ENCODE measurements around the gene CH25H. TPM values are rescaled to one million over a fixed set of nuclear protein-coding genes. Genes with fewer than 3 reads are reported as not detected.

CH25H gene
- total RNA-seq, 1 donor from 2014 or later: not detected

DNA sequence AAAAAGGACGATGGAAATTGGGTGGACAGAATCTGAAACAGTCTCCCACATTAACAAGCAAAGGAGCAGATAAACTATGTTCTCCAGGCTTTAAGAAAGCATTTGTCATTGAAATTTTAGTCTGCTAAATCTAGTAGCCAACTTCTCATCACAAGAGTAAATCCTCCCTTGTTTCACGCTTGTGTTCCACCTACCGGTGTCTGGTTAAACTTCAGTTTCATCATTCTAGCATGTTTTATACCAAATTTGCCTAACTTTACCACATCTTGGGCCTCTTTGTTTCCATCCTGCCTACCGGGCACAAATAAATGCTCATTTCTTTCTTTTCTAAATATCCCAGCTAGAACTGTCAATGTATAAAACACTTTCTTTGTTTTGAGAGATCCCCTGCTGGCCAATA lies 38.7 kb upstream of the CH25H start:
- Mint-ChIP-seq H3K4me1 (peaks cover 26% of the 10 kb centered on the region), H3K27ac (no peak overlapping the region), H3K36me3 (peaks cover 3% of the 10 kb centered on the region), H3K9me3 (peaks cover 2% of the 10 kb centered on the region), H3K4me3 (no peak overlapping the region), H3K27me3 (ENCODE audit: insufficient read depth, low read depth) (peaks cover 4% of the 10 kb centered on the region)
- H3K9me3 ChIP-seq (ENCODE audit: low read depth): no peaks in the 10 kb centered on the region
- no peak overlapping the region for H2AFZ ChIP-seq (replicated peaks)
- no peaks in the 10 kb centered on the region for H3F3A ChIP-seq (ENCODE audit: low read depth)
- peaks cover 12% of the 10 kb centered on the region for H3K4me1 ChIP-seq
- H3K79me2 ChIP-seq (ENCODE audit: low read depth): no peaks in the 10 kb centered on the region
- H3K27ac ChIP-seq: no peak overlapping the region
- H3K9ac ChIP-seq: no peak overlapping the region
- TF ChIP-seq EZH2phosphoT487 (IDR thresholded peaks at IDR 0.05): no peak
- no peak for TF ChIP-seq CTCF (IDR thresholded peaks at IDR 0.05)
- no peak for TF ChIP-seq EZH2 (IDR thresholded peaks at IDR 0.05)
- no peaks in the 10 kb centered on the region for H3K36me3 ChIP-seq
- DNase-seq (ENCODE audit: low spot score): no peak
- H3K4me2 ChIP-seq: no peak overlapping the region
- H3K27me3 ChIP-seq: peaks cover 49% of the 10 kb centered on the region
- no peaks in the 10 kb centered on the region for H4K20me1 ChIP-seq (ENCODE audit: low read depth)
- no peak overlapping the region for H3K4me3 ChIP-seq

- Histone ChIP-seq H3K27ac (no peak overlapping the region), H3K4me1 (peaks cover 12% of the 10 kb centered on the region), H3K4me2 (no peak overlapping the region), H3K36me3 (no peaks in the 10 kb centered on the region), H3K27me3 (peaks cover 69% of the 10 kb centered on the region), H2AFZ (replicated peaks) (no peak overlapping the region), H4K20me1 (ENCODE audit: low read depth) (no peaks in the 10 kb centered on the region), H3F3A (ENCODE audit: low read depth) (no peaks in the 10 kb centered on the region), H3K79me2 (ENCODE audit: low read depth) (no peaks in the 10 kb centered on the region), H3K9ac (no peak overlapping the region), H3K9me3 (ENCODE audit: low read depth) (no peaks in the 10 kb centered on the region), H3K4me3 (no peak overlapping the region)
- Mint-ChIP-seq H3K9me3 (peaks cover 2% of the 10 kb centered on the region), H3K4me1 (peaks cover 24% of the 10 kb centered on the region), H3K36me3 (peaks cover 6% of the 10 kb centered on the region), H3K4me3 (no peak overlapping the region), H3K27me3 (ENCODE audit: insufficient read depth, low read depth) (peaks cover 16% of the 10 kb centered on the region), H3K27ac (no peak overlapping the region)
- TF ChIP-seq EZH2phosphoT487 (IDR thresholded peaks at IDR 0.05) (no peak), CTCF (IDR thresholded peaks at IDR 0.05) (no peak), EZH2 (IDR thresholded peaks at IDR 0.05) (no peak)
- no peak for DNase-seq (ENCODE audit: low spot score)
Observed at GRCh38 chr10:89242840-89243568, 35.9 kb upstream of the CH25H start.

DNA sequence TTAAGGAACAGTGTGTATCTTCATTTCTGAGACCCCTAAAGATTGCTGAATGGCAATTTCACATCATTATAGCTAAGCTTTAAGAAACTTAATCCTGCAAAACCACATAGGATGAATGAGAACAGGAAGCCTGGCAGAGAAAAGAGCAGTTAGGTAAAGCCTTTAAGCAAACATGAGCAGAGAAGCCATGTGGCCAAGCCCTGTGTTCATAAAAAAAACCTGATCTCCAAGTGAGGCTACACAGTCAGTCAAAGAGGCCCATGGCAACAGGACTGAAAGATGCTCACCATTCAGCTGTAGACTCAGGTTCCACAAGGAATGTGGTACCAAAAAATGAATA lies 35.2 kb upstream of the CH25H start:
- H3K4me1 Mint-ChIP-seq: peaks cover 28% of the 10 kb centered on the region
- TF ChIP-seq EZH2phosphoT487 (IDR thresholded peaks at IDR 0.05) (peak; percentile 76), CTCF (IDR thresholded peaks at IDR 0.05) (no peak)
- no peaks in the 10 kb centered on the region for H3F3A ChIP-seq (ENCODE audit: low read depth)
- H3K79me2 ChIP-seq (ENCODE audit: low read depth): no peaks in the 10 kb centered on the region
- peaks cover 3% of the 10 kb centered on the region for H3K36me3 Mint-ChIP-seq
- no peaks in the 10 kb centered on the region for H4K20me1 ChIP-seq (ENCODE audit: low read depth)
- peak; percentile 77 for DNase-seq (ENCODE audit: low spot score)
- H3K4me3 ChIP-seq: no peak overlapping the region
- peaks cover 12% of the 10 kb centered on the region for H3K4me1 ChIP-seq
- H3K27me3 Mint-ChIP-seq (ENCODE audit: insufficient read depth, low read depth): peaks cover 13% of the 10 kb centered on the region
- H3K27ac ChIP-seq: no peak overlapping the region
- H3K27ac Mint-ChIP-seq: no peak overlapping the region
- H3K9me3 Mint-ChIP-seq: peaks cover 2% of the 10 kb centered on the region
- no peak overlapping the region for H3K4me2 ChIP-seq
- H2AFZ ChIP-seq (replicated peaks): no peak overlapping the region
- no peak overlapping the region for H3K9ac ChIP-seq
- peaks cover 76% of the 10 kb centered on the region for H3K27me3 ChIP-seq
- H3K36me3 ChIP-seq: no peaks in the 10 kb centered on the region
- no peaks in the 10 kb centered on the region for H3K9me3 ChIP-seq (ENCODE audit: low read depth)
- no peak overlapping the region for H3K4me3 Mint-ChIP-seq

All from neural progenitor cell (in vitro differentiated cells).